GM19025 (cell line): Measurements from ENCODE around the gene DIP2A.

Experiments
- ATAC-seq: cut with Tn5 transposase; IDR thresholded peaks from one replicate; pipeline ENCODE4 v1.9.1; 2021; ENCODE audit warnings: mild to moderate bottlenecking, low read depth, moderate library complexity; ENCODE audit not compliant: unreplicated experiment

The DIP2A gene, protein sequence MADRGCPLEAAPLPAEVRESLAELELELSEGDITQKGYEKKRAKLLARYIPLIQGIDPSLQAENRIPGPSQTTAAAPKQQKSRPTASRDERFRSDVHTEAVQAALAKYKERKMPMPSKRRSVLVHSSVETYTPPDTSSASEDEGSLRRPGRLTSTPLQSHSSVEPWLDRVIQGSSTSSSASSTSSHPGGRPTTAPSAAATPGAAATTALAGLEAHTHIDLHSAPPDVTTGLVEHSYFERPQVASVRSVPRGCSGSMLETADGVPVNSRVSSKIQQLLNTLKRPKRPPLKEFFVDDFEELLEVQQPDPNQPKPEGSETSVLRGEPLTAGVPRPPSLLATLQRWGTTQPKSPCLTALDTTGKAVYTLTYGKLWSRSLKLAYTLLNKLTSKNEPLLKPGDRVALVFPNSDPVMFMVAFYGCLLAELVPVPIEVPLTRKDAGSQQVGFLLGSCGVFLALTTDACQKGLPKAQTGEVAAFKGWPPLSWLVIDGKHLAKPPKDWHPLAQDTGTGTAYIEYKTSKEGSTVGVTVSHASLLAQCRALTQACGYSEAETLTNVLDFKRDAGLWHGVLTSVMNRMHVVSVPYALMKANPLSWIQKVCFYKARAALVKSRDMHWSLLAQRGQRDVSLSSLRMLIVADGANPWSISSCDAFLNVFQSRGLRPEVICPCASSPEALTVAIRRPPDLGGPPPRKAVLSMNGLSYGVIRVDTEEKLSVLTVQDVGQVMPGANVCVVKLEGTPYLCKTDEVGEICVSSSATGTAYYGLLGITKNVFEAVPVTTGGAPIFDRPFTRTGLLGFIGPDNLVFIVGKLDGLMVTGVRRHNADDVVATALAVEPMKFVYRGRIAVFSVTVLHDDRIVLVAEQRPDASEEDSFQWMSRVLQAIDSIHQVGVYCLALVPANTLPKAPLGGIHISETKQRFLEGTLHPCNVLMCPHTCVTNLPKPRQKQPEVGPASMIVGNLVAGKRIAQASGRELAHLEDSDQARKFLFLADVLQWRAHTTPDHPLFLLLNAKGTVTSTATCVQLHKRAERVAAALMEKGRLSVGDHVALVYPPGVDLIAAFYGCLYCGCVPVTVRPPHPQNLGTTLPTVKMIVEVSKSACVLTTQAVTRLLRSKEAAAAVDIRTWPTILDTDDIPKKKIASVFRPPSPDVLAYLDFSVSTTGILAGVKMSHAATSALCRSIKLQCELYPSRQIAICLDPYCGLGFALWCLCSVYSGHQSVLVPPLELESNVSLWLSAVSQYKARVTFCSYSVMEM (N-terminal part only)

DNA sequence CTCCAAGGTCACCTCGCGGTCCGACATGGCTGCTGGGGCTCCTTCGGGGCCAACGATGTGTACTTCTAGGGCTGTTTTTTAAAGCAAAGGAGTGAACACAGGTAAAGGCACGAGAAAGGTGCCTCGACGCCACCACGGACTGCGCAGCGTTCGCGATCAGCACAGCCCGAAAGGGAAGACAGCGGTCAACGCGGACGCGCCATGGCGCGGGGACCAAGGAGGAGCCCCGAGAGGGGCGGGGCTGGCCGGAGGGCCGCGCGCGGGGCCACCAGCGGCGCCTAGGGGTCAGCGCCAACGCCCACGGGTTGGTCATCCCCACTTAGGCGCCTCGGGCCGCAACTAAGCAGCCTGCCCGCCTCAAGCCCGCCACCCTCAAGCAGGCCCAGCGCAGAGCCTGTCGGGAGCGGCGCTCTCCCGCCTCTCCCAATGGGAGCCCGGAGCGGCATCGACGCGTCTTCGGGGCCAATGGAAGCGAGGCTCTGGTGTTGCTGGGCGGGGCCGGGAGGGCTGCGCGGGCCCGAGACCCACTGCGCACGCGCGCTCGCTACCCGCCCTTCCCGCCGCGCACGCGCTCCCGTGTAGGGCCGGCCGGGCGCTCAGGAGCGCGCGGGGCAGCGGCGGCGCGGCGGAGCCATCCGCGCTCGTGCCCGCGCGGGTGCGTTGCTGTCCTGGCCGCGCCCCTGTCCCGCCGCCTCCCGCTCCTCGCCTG, at the start of gene DIP2A:
TSS of gene DIP2A (plus strand) at position 577 of the 709 bp plus-strand sequence. CDS start 241 bp downstream, outside the sequence.
- peak; percentile 97 for ATAC-seq

DNA sequence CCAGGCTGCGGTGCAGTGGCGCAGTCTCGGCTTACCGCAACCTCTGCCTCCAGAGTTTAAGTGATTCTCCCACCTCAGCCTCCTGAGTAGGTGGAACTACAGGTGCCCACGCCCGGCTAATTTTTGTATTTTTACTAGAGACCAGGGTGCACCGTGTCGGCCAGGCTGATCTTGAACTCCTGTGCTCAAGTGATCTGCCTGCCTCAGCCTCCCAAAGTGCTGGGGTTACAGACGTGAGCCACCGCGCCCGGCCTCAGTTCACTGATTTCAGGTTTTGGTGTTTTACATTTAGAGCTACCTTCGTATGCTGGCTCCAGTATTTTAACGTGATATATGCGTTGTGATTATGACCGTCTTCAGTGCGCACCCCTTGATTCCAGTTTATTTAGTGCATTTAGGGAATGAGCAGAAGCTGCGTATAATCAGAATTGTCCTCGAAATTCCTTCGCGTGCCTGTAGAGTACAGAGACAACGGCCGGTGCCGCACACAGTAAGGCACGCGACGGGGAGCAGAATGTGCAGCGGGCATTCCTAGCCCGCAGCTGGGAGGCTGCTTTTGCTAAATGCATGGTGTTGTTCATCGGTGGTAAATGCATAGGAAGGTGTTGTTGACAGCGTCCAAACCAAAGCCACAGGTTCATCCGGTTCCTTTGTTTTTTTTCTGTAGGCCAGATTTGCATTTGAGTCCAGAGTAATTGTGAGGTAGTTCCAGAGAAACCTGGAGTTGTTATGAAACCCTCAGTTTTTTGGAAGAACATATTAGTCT, 48.9 kb upstream of the DIP2A start:
- no peak for ATAC-seq

DNA sequence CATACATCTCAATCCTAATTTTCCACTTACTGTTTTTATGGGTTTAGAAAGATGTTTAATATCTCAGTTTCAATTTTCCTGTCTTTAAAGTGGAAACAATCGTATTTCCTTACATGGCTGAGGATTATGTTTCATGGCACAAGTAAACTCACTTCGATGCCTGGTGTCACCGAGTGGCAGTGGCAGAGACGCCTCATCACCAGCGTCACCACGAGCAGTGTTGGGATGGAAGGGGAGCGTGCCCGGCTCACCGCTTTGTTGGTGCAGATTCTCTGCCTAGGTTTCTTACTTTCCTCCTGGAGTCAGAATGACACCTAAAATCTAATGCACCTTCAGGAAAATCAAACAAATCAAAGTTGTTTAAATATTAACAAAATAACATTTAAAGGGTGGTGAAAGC, 48.2 kb upstream of the DIP2A start:
- ATAC-seq = no peak

DNA sequence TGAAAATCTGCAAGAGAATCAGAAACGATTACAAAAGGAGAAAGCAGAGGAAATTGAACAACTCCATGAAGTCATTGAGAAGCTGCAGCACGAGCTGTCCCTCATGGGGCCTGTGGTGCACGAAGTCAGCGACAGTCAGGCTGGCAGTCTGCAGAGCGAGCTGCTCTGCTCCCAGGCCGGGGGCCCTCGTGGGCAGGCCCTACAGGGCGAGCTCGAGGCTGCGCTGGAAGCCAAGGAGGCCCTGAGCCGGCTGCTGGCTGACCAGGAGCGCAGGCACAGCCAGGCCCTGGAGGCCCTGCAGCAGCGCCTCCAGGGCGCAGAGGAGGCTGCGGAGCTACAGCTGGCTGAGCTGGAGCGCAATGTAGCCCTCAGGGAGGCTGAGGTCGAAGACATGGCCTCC, 47.5 kb upstream of the DIP2A start:
- no peak for ATAC-seq

DNA sequence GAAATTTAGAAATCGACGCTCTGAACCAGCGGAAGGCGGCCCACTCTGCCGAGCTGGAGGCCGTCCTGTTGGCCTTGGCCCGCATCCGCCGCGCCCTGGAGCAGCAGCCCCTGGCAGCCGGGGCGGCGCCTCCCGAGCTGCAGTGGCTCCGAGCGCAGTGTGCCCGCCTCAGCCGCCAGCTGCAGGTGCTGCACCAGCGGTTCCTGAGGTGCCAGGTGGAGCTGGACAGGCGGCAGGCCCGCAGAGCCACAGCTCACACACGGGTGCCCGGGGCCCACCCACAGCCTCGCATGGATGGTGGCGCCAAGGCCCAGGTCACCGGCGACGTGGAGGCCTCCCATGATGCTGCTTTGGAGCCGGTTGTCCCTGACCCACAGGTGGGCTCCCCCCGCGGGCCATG, 47.0 kb upstream of the DIP2A start:
- no peak for ATAC-seq

DNA sequence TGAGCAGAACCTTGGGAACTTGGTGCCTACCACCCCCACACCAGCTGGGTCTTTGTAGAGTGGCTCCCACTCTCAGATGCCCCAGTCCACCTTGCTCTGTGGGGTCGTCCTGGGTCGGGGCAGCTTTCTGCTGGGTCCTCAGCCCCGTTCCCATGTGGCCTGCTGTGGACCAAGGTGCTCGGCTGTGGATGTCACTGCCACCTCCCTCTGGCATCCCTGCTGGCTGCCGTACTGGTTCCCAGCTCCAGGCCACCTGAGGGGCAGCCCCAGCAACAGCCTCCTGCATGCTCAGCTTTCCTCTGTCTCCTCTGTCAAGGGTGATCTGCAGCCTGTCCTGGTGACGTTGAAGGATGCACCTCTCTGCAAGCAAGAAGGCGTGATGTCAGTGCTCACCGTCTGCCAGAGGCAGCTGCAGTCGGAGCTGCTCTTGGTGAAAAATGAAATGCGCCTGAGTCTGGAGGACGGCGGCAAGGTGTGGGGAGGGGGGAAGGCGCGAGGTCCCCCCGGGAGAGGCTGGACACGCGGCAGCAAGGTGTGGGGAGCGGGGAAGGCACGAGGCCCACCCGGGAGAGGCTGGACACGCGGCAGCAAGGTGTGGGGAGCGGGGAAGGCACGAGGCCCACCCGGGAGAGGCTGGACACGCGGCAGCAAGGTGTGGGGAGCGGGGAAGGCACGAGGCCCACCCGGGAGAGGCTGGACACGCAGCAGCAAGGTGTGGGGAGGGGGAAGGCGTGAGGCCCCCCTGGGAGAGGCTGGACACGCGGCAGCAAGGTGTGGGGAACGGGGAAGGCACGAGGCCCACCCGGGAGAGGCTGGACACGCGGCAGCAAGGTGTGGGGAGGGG, 45.9 kb upstream of the DIP2A start:
- no peak for ATAC-seq

DNA sequence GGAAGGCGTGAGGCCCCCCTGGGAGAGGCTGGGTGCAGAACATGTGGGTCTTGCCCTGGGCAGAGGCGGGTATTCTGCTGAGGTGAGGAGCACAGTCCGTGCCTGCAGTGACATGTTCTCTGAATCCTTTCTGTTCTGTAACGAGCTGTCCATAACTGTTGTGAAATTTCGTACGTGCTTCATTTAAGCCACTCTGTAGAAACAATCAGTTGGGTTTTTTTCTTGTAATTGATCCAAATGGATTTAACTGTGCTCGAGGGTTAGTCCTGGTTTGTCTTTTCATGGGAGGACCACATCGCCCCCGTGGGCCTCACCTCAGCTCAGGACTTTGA, 45.4 kb upstream of the DIP2A start:
- ATAC-seq = no peak

DNA sequence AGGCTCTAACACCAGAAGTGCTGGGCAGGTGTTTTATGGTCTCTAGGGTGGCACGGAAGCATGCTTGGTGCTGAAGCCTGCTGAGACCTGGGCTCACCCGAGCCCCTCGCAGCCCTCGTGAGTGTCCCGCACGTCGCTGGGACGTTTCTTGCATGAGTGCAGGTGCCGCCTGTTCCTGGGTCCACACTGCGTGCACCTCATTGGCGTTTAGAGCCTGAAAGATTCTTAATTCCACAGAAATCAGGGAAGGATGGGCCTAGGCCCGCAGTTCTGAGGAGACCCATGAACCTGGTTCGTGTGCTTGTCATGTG, 43.8 kb upstream of the DIP2A start:
- ATAC-seq = no peak

DNA sequence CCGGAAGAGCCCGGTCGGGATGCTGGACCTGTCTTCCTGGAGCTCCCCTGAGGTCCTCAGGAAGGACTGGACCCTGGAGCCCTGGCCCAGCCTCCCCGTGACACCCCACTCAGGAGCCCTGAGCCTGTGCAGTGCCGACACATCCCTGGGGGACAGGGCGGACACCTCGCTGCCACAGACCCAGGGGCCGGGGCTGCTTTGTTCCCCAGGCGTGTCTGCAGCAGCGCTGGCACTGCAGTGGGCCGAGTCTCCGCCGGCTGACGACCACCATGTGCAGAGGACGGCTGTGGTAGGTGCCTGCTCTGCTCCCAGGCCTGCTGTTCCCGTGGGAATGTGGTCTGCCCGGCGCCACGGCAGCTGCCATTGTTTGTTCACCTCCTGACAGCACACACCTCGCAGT, 42.1 kb upstream of the DIP2A start:
- ATAC-seq = no peak

DNA sequence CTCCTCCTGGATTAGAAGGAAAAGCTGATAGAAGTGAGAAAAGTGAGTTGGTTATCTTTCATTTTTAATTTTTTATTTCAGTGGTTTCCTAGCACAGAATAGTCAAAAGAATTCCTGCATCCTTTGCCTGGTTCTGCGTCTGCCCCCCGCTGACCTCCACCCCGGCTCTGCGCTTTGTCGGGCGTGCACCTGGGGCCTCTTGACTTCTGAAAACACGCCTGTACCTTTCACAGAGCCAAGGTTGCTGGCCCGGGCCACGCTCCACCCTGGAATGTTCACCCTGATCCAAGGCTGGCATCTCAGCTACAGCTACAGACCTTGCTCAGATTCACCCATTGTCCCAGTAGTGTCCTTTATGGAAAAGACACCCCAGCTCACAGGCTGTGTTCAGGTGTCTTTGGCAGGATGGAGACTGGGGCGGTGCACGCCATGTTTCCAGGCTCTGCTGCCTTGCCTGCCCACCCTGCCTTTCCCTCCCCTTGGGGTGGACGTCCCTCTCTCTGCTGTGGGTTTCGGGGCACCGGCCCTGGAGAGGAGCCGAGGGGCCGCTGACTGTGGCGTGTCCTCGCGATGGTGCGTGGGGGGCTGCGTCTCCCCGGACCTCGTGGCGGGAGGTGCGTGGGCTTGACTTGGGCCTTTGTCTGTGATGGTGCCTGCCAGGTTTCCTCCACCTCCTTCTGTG, 40.3 kb upstream of the DIP2A start:
- no peak for ATAC-seq

DNA sequence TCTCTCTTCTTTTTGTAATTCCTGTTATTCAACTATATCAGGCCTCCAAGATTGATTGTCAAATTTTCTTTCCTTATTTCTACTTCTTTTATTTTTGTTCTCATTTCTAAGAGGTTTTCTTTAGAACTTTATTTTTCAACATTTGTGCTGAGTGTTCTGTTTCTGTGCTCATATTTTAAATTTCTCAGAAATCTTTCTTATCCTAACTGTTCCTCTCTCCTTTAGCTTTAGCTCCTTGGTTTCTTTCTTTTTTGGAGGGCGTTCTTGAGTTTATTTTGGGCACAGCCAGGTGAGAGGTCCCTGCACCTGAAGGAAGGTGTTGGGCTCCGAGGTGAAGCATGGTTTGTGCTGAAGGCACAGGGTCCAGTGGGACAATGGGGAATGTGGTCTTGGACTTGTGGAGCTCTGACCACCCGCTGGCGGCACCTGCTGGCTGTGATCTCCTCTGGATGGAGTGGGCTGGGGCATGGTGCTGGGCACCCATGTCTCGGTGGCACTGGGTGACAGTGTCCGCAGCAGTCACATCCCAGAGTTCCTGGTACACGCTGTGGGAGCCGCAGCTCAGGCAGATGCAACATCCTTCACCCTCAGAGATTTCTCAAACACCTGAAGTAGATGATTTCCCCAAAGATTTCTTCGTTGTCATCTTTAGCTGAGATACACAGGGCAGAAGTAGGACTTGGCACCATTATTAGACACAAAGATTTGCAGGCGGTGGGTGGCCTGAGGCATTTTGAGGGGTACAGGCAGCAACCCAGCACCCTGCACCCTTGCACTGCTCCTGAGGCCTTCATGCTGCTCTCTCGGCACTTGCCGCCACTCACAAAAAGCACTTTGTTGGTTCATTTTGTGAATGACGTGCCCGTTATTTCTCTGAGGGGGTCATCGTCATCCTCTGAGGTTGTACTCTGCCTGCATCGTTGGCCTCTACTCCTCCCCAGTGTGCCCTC, 38.2 kb upstream of the DIP2A start:
- no peak for ATAC-seq

DNA sequence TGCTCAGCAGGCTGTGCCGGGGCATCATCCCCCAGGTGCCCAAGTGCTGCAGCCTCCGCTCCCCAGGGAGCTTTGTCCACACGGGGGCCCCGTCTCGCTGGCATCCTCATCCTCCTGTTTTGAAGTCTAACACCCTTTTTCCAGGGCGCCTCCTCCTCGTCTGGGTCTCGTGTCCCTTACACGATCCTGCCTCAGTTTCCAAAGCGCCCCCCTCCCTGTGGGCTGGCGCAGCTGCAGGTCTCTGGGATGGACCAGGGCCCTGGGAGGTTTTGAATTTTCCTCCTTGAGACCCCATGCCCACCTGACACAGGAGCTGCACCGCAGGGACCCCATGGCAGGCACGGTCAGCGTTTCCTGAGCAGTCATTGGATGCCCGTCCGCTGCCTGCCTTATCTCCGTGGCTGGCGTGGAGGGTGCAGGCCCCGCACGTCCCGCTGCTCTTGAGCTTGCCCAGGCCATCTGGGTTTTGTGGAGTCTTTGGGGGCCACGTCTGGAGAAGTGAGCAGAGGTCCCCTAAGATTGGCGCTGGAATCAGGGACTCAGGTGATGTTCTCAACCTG, 37.4 kb upstream of the DIP2A start:
- no peak for ATAC-seq

DNA sequence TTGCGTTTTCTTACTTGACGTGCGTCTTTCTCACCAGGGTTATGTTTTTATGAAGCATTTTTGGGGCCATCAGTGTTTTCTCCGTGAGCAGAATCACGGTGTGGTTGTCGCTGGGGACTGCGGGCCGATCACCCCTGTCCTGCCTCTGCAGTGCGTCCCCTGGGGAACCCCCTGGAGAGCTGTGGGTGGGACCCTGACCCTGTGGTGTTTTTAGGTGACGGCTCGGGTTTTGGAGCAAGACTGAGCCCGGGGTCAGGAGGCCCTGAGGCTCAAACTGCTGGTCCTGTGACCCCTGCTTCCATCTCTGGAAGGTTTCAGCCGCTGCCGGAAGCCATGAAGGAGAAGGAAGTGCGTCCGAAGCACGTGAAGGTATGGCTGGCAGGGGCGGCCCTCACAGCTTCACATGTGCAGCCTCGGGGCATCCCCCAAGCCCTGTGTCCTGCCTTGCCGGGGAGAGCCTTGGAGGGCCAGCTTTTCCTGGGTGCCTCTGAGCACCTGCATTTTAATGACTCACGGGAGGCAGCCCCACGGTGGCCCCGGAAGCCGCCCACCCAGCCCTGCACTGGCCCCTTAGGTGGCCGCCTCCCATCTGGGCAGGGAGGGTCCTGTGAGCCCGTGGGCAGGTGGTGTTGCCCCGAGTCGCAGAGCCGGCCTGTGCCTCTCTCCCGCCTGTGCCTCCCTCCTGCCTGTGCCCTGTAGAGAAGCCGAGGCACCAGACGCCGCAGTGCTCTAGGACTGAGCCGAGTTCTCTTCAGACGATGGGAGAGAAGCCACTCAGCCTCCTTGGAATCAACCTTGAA, 36.7 kb upstream of the DIP2A start:
- no peak for ATAC-seq

DNA sequence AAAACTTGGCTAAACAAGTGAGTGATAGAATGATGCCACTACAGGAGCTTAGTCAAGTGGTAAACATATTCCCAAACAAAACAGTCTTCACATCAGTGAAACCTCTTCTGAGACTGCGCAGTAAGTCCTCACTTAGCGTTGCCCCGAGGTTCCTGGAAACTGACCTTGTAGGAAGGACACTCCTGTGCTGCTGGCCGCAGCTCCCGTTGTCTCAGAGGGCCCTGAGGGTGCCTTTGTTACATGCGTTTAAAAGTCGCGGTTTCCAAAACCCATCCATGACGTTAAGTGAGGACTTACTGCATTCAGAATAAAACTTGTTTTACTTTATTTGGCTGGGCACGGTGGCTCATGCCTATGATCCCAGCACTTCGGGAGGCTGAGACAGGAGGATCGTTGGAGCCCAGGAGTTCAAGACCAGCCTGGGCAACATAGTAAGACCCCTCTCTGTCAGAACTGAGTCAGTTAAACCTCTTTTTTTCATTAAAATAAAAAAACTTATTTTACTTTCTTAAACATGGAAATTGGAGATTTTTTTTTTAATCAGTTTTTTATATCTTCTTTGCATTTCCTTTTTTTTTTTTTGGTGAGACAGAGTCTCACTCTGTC, 36.0 kb upstream of the DIP2A start:
- ATAC-seq = no peak

DNA sequence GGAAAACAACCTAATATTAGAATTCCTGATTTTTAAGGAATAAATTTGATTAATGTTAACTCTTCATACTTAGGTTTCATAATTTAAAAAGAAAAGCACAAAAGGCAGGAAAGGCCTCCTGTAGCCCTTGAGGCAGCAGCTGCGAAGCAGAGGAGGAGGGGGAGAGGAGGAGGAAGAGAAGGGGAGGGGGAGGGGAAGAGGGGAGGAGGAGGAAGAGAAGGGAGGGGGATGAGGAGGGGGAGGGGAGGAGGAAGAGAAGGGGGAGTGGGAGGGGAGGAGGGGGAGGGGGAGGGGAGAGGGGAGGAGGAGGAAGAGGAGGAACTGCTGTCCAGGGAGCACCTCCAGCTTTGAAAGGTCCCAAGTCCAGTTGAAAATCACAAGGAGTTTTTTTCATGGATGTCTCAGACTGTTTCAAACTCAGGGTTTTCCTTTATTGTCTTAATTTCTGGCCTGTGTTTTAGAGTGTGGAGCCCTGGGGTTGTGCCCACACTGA, 35.1 kb upstream of the DIP2A start:
- no peak for ATAC-seq
